ENCODE data around the gene PARVB. TPM values are rescaled to one million over a fixed set of nuclear protein-coding genes. Genes with fewer than 3 reads are reported as not detected.

The PARVB gene
- total RNA-seq, 1 donor from 2014 or later, result 4.4 TPM

DNA sequence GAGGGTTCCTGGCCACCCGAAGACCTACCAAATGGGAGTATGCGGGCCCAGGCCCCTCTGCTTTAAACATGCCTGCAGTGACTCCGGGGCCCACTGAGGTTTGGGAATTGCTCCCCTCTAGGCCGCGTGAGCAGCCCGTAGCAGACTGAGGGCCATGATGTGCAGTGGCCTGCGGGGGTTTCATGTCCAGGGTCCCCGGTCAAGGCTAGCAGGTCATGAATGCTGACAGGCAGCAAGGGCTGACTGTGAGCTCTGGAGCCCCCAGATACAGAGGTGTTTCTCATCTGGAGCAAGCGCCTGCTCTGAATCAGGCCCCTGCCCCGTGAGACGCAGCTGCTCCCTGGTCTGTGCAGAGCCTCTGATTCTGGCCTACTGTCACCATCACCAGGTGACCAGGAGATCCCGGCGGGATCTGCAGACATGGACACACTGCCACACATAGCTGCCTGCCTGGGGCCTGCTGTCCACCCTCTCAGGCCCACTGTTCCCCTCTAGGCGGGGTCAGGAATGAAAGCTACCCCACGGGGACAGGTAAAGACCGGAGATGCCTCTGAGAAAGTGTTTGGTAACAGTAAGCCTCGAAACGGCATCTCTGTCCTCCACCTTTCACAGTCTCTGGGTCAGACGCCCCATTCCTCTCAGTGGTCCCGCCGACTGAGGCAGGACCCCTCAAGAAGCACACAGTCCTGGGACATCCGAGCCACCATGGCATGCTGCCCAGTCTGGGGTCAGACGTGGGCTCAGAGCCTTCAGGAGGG lies 73.3 kb downstream of the PARVB start:
- DNase-seq (ENCODE audit: extremely low spot score, unreplicated experiment), result no peak
- Mint-ChIP-seq H3K9me3 (ENCODE audit: unreplicated experiment) (no peaks in the 10 kb centered on the region), H3K4me1 (ENCODE audit: unreplicated experiment) (no peaks in the 10 kb centered on the region), H3K36me3 (ENCODE audit: unreplicated experiment) (no peaks in the 10 kb centered on the region), H3K27me3 (ENCODE audit: unreplicated experiment) (no peaks in the 10 kb centered on the region), H3K27ac (ENCODE audit: unreplicated experiment) (no peak overlapping the region), H3K4me3 (ENCODE audit: unreplicated experiment) (no peak overlapping the region)
- no peak for TF ChIP-seq CTCF (IDR thresholded peaks at IDR 0.05)

GRCh38 chr22:44098021-44098739 lies 74.1 kb downstream of the PARVB start:
- Mint-ChIP-seq H3K9me3 (ENCODE audit: unreplicated experiment) (no peaks in the 10 kb centered on the region), H3K4me1 (ENCODE audit: unreplicated experiment) (no peaks in the 10 kb centered on the region), H3K4me3 (ENCODE audit: unreplicated experiment) (no peak overlapping the region), H3K27me3 (ENCODE audit: unreplicated experiment) (no peaks in the 10 kb centered on the region), H3K36me3 (ENCODE audit: unreplicated experiment) (no peaks in the 10 kb centered on the region), H3K27ac (ENCODE audit: unreplicated experiment) (no peak overlapping the region)
- no peak for TF ChIP-seq CTCF (IDR thresholded peaks at IDR 0.05)
- DNase-seq (ENCODE audit: extremely low spot score, unreplicated experiment), result no peak

GRCh38 chr22:44098966-44099530 lies 74.9 kb downstream of the PARVB start:
- H3K36me3 Mint-ChIP-seq (ENCODE audit: unreplicated experiment), result no peaks in the 10 kb centered on the region
- no peak overlapping the region for H3K27ac Mint-ChIP-seq (ENCODE audit: unreplicated experiment)
- H3K9me3 Mint-ChIP-seq (ENCODE audit: unreplicated experiment), result no peaks in the 10 kb centered on the region
- H3K4me3 Mint-ChIP-seq (ENCODE audit: unreplicated experiment), result no peak overlapping the region
- no peak for TF ChIP-seq CTCF (IDR thresholded peaks at IDR 0.05)
- DNase-seq (ENCODE audit: extremely low spot score, unreplicated experiment), result no peak
- H3K4me1 Mint-ChIP-seq (ENCODE audit: unreplicated experiment), result no peaks in the 10 kb centered on the region
- no peaks in the 10 kb centered on the region for H3K27me3 Mint-ChIP-seq (ENCODE audit: unreplicated experiment)

- DNase-seq (ENCODE audit: extremely low spot score, unreplicated experiment), result no peak
- TF ChIP-seq CTCF (IDR thresholded peaks at IDR 0.05), result no peak
- Mint-ChIP-seq H3K27ac (ENCODE audit: unreplicated experiment) (no peak overlapping the region), H3K4me3 (ENCODE audit: unreplicated experiment) (no peak overlapping the region), H3K36me3 (ENCODE audit: unreplicated experiment) (no peaks in the 10 kb centered on the region), H3K27me3 (ENCODE audit: unreplicated experiment) (no peaks in the 10 kb centered on the region), H3K9me3 (ENCODE audit: unreplicated experiment) (no peaks in the 10 kb centered on the region), H3K4me1 (ENCODE audit: unreplicated experiment) (no peaks in the 10 kb centered on the region)
Observed at GRCh38 chr22:44099696-44100095, 75.6 kb downstream of the PARVB start.

DNA sequence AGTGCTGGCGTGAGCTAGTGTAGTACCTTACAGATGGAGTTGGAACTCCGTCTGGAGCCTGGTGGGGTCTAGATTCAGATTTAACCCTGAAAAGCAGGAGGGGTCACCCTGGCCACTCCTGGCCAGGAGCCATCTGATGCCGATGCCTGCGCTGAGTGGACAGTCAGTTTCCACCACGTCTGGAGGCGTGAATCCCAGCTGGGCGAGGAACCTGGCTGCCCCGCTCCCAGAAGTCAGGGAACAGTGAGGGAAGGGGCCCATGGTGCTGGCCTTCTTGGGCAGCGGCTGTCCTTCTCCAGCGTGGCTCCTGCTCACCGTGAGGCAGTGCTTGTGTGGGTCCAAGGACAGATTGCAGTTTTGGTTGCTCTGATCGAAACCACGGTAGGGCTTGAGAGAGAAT lies 76.3 kb downstream of the PARVB start:
- no peaks in the 10 kb centered on the region for H3K4me1 Mint-ChIP-seq (ENCODE audit: unreplicated experiment)
- DNase-seq (ENCODE audit: extremely low spot score, unreplicated experiment), result no peak
- no peaks in the 10 kb centered on the region for H3K9me3 Mint-ChIP-seq (ENCODE audit: unreplicated experiment)
- H3K27me3 Mint-ChIP-seq (ENCODE audit: unreplicated experiment), result no peaks in the 10 kb centered on the region
- no peak overlapping the region for H3K27ac Mint-ChIP-seq (ENCODE audit: unreplicated experiment)
- H3K36me3 Mint-ChIP-seq (ENCODE audit: unreplicated experiment), result no peaks in the 10 kb centered on the region
- no peak for TF ChIP-seq CTCF (IDR thresholded peaks at IDR 0.05)
- H3K4me3 Mint-ChIP-seq (ENCODE audit: unreplicated experiment), result no peak overlapping the region
